Measurements from ENCODE around the gene USP49. TPM values are rescaled to one million over a fixed set of nuclear protein-coding genes. Genes with fewer than 3 reads are reported as not detected.
A peak's percentile ranks its signal among the peaks of the same experiment; 100 is the strongest.

Gene USP49
- total and polyA plus RNA-seq, 2 of the 13 experiments (the other 11 are each of a cell fraction or from before 2014, with no cell fraction given), result 2.9 to 4.3 TPM

DNA sequence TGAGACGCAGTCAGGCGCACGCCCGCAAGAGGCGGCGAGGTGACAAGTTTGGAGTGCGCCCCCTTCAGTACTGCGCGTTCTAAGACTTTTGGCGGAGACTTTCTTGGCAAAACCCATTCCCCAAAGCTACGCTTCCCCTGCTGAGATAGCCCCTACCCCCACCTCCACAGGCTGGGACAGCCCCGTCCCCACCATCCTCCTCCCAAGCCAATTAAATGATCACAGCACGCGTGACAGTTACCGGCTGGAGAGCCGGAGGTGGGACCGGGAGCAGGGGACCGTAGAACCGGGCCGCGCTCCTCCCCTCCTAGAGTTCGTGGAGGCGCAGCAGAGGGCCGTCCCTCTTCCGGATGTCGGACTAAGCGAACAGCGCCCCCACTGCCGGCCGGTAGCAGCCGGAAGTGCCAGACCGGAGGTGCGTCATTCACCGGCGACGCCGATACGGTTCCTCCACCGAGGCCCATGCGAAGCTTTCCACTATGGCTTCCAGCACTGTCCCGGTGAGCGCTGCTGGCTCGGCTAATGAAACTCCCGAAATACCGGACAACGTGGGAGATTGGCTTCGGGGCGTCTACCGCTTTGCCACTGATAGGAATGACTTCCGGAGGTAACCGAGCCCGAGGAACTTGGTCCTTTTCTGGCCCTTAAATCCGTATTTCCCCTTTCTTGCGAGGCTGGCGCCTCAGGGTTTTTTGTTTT lies 107.8 kb downstream of the USP49 start, which contains the start of gene TOMM6 (continued):
- no peak for TF ChIP-seq ATF7 (IDR thresholded peaks at IDR 0.05)
- TF ChIP-seq ATF7 (CRISPR knock-in tag; IDR thresholded peaks at IDR 0.05), result no peak
- peak; percentile 92 for TF ChIP-seq CTCF (CRISPR knock-in tag; IDR thresholded peaks at IDR 0.05)
- TF ChIP-seq NFIC (IDR thresholded peaks at IDR 0.05; ENCODE audit: low read length), result no peak
- no peak for TF ChIP-seq NFATC3 (CRISPR knock-in tag; IDR thresholded peaks at IDR 0.05)
- TF ChIP-seq, protein P1, sequence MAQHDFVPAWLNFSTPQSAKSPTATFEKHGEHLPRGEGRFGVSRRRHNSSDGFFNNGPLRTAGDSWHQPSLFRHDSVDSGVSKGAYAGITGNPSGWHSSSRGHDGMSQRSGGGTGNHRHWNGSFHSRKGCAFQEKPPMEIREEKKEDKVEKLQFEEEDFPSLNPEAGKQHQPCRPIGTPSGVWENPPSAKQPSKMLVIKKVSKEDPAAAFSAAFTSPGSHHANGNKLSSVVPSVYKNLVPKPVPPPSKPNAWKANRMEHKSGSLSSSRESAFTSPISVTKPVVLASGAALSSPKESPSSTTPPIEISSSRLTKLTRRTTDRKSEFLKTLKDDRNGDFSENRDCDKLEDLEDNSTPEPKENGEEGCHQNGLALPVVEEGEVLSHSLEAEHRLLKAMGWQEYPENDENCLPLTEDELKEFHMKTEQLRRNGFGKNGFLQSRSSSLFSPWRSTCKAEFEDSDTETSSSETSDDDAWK (CRISPR knock-in tag; IDR thresholded peaks at IDR 0.05), result no peak
- TF ChIP-seq, protein P2, sequence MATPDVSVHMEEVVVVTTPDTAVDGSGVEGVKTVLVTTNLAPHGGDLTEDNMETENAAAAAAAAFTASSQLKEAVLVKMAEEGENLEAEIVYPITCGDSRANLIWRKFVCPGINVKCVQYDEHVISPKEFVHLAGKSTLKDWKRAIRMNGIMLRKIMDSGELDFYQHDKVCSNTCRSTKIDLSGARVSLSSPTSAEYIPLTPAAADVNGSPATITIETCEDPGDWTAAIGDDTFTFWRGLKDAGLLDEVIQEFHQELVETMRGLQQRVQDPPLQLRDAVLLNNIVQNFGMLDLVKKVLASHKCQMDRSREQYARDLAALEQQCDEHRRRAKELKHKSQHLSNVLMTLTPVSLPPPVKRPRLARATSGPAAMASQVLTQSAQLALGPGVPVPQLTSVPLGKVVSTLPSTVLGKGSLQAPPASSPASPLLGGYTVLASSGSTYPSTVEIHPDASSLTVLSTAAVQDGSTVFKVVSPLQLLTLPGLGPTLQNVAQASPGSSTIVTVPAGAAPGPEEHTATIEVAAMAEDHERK (CRISPR knock-in tag; IDR thresholded peaks at IDR 0.05; ENCODE audit: low read depth), result peak; percentile 48; the same call in 1 of the 2 replicates
- no peak for TF ChIP-seq ZNF883 (CRISPR knock-in tag; IDR thresholded peaks at IDR 0.05; ENCODE audit: not compliant biosample characterization)
- TF ChIP-seq ELF3 (CRISPR knock-in tag; IDR thresholded peaks at IDR 0.05), result peak; percentile 94
- TF ChIP-seq FOXA3 (CRISPR knock-in tag; IDR thresholded peaks at IDR 0.05), result peak; percentile 57; the same call in 1 of the 2 replicates
- 0 out of 2 replicates have a peak, but pooled peaks have one; percentile 29 for TF ChIP-seq ZNF296 (CRISPR knock-in tag; conservative IDR thresholded peaks at IDR 0.05)
- peak; percentile 59; the same call in 1 of the 2 replicates for TF ChIP-seq ZNF230 (CRISPR knock-in tag; IDR thresholded peaks at IDR 0.05)
- TF ChIP-seq DRAP1 (CRISPR knock-in tag; IDR thresholded peaks at IDR 0.05), result peak; percentile 82
- TF ChIP-seq, protein P3, sequence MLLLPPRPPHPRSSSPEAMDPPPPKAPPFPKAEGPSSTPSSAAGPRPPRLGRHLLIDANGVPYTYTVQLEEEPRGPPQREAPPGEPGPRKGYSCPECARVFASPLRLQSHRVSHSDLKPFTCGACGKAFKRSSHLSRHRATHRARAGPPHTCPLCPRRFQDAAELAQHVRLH (CRISPR knock-in tag; IDR thresholded peaks at IDR 0.05; ENCODE audit: borderline replicate concordance, low read depth), result peak; percentile 98
- TF ChIP-seq ZNF281 (CRISPR knock-in tag; IDR thresholded peaks at IDR 0.05; ENCODE audit: borderline replicate concordance), result 0 out of 2 replicates have a peak, but pooled peaks have one; percentile 23
- no peak for TF ChIP-seq MAFG (CRISPR knock-in tag; IDR thresholded peaks at IDR 0.05)
- TF ChIP-seq HOXA5 (CRISPR knock-in tag; IDR thresholded peaks at IDR 0.05), result peak; percentile 90; the same call in 1 of the 2 replicates
- peak; percentile 25; the same call in 1 of the 2 replicates for TF ChIP-seq ZBTB20 (CRISPR knock-in tag; IDR thresholded peaks at IDR 0.05; ENCODE audit: borderline replicate concordance, low read depth)
- TF ChIP-seq, protein P4, sequence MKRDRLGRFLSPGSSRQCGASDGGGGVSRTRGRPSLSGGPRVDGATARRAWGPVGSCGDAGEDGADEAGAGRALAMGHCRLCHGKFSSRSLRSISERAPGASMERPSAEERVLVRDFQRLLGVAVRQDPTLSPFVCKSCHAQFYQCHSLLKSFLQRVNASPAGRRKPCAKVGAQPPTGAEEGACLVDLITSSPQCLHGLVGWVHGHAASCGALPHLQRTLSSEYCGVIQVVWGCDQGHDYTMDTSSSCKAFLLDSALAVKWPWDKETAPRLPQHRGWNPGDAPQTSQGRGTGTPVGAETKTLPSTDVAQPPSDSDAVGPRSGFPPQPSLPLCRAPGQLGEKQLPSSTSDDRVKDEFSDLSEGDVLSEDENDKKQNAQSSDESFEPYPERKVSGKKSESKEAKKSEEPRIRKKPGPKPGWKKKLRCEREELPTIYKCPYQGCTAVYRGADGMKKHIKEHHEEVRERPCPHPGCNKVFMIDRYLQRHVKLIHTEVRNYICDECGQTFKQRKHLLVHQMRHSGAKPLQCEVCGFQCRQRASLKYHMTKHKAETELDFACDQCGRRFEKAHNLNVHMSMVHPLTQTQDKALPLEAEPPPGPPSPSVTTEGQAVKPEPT (CRISPR knock-in tag; IDR thresholded peaks at IDR 0.05; ENCODE audit: low read depth), result no peak; the same call in 1 of the 2 replicates
